ENCODE results near the gene ECI1.

The ECI1 gene

GRCh38 chr16:2195322-2196161, 55.8 kb downstream of the ECI1 start:
- no peak for DNase-seq (ENCODE audit: low read depth)

GRCh38 chr16:2194852-2195321, 56.5 kb downstream of the ECI1 start:
- no peak for DNase-seq (ENCODE audit: low read depth)

- no peak for DNase-seq (ENCODE audit: low read depth)
These were observed 57.1 kb downstream of the ECI1 start for GRCh38 chr16:2194166-2194834.

- DNase-seq (ENCODE audit: low read depth) = no peak
These were observed 60.0 kb downstream of the ECI1 start for GRCh38 chr16:2191446-2191706.

- DNase-seq (ENCODE audit: low read depth) = no peak
These were observed 60.5 kb downstream of the ECI1 start for GRCh38 chr16:2190659-2191445.

- DNase-seq (ENCODE audit: low read depth) = no peak
These were observed 61.3 kb downstream of the ECI1 start for GRCh38 chr16:2190002-2190658.

Data from stimulated activated CD8-positive, alpha-beta memory T cell treated with anti-CD3 and anti-CD28 coated beads, Interleukin-12 subunit alpha, Interleukin-12 subunit beta, amount 100 ng/mL, for 4 hours (primary cell).